Measurements from ENCODE around the gene MYCL. TPM values are rescaled to one million over a fixed set of nuclear protein-coding genes. Genes with fewer than 3 reads are reported as not detected.

Gene MYCL
- total and polyA plus RNA-seq, 2 of the 13 experiments (the other 11 are each of a cell fraction or from before 2014, with no cell fraction given): 0.31 to 1.7 TPM

- TF ChIP-seq SOX5 (CRISPR knock-in tag; IDR thresholded peaks at IDR 0.05; ENCODE audit: borderline replicate concordance): peak; percentile 49; the same call in 1 of the 2 replicates
- no peak; the same call in 1 of the 2 replicates for TF ChIP-seq ZNF350 (CRISPR knock-in tag; IDR thresholded peaks at IDR 0.05; ENCODE audit: borderline replicate concordance, low read depth)
- peak; percentile 79; the same call in 1 of the 2 replicates for TF ChIP-seq MTA1 (CRISPR knock-in tag; IDR thresholded peaks at IDR 0.05; ENCODE audit: borderline replicate concordance)
- no peak for TF ChIP-seq ZNF703 (CRISPR knock-in tag; IDR thresholded peaks at IDR 0.05; ENCODE audit: borderline replicate concordance)
- TF ChIP-seq ELF3 (CRISPR knock-in tag; IDR thresholded peaks at IDR 0.05): peak; percentile 70
- TF ChIP-seq NFE2L2 (IDR thresholded peaks at IDR 0.05; ENCODE audit: low read length): no peak
- peak; percentile 24 for TF ChIP-seq TEAD3 (CRISPR knock-in tag; optimal IDR thresholded peaks at IDR 0.05; ENCODE audit: borderline replicate concordance)
- peak; percentile 15; the same call in 1 of the 2 replicates for TF ChIP-seq JUND (CRISPR knock-in tag; IDR thresholded peaks at IDR 0.05)
- no peak for TF ChIP-seq MYPOP (CRISPR knock-in tag; IDR thresholded peaks at IDR 0.05)
- TF ChIP-seq CEBPB (IDR thresholded peaks at IDR 0.05; ENCODE audit: borderline replicate concordance, low read depth, low read length): peak; percentile 99
- TF ChIP-seq ZSCAN12 (CRISPR knock-in tag; IDR thresholded peaks at IDR 0.05): no peak
- TF ChIP-seq ATF7-NPFF (CRISPR knock-in tag; IDR thresholded peaks at IDR 0.05; ENCODE audit: low read depth): no peak
- TF ChIP-seq ISX (CRISPR knock-in tag; conservative IDR thresholded peaks at IDR 0.05): no peak
- TF ChIP-seq ZNF12 (CRISPR knock-in tag; IDR thresholded peaks at IDR 0.05): peak; percentile 53; the same call in 1 of the 2 replicates
- no peak for TF ChIP-seq SKI (IDR thresholded peaks at IDR 0.05; ENCODE audit: partially characterized antibody)
- no peak for TF ChIP-seq BCLAF1 (IDR thresholded peaks at IDR 0.05)
- peak; percentile 73 for TF ChIP-seq HMG20A (CRISPR knock-in tag; IDR thresholded peaks at IDR 0.05; ENCODE audit: borderline replicate concordance)
- TF ChIP-seq BHLHE40 (IDR thresholded peaks at IDR 0.05; ENCODE audit: low read length): peak; percentile 44; the same call in 1 of the 2 replicates
- TF ChIP-seq HDAC2 (CRISPR knock-in tag; IDR thresholded peaks at IDR 0.05): peak; percentile 69; the same call in 1 of the 2 replicates
- TF ChIP-seq THAP7 (CRISPR knock-in tag; IDR thresholded peaks at IDR 0.05): no peak
- TF ChIP-seq FOXA3 (CRISPR knock-in tag; IDR thresholded peaks at IDR 0.05): peak; percentile 61; the same call in 1 of the 2 replicates
- TF ChIP-seq HIC2 (CRISPR knock-in tag; IDR thresholded peaks at IDR 0.05; ENCODE audit: low read depth): peak; percentile 35; the same call in 1 of the 2 replicates
- TF ChIP-seq REXO4 (CRISPR knock-in tag; IDR thresholded peaks at IDR 0.05; ENCODE audit: borderline replicate concordance): no peak
Measured at GRCh38 chr1:39933956-39934941, 32.5 kb upstream of the MYCL start (continued).
